ENCODE results near the gene TCF7L2.

The TCF7L2 gene

GRCh38 chr10:112999102-112999501, 49.1 kb downstream of the TCF7L2 start:
- no peak for DNase-seq (ENCODE audit: low read depth)

DNA sequence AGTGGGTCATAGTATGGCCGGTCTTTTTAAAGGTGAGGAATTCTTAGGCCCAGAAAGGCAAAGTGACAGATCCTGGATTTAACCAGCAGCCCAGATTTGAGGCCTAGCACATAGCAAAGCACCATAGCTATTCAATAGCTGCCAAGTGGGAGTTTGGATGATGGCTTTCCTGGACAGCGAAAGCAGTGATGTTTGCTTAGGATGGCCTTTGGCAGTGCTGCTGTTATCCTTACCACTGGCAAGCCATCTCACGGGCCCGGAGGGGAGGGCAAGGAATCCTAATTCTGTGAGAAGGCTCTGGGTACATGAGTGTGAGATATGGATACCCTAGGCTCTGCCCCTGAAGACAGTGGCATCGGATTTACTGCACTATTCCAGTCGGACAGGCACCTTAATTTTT, 50.4 kb downstream of the TCF7L2 start:
- no peak for DNase-seq (ENCODE audit: low read depth)

DNA sequence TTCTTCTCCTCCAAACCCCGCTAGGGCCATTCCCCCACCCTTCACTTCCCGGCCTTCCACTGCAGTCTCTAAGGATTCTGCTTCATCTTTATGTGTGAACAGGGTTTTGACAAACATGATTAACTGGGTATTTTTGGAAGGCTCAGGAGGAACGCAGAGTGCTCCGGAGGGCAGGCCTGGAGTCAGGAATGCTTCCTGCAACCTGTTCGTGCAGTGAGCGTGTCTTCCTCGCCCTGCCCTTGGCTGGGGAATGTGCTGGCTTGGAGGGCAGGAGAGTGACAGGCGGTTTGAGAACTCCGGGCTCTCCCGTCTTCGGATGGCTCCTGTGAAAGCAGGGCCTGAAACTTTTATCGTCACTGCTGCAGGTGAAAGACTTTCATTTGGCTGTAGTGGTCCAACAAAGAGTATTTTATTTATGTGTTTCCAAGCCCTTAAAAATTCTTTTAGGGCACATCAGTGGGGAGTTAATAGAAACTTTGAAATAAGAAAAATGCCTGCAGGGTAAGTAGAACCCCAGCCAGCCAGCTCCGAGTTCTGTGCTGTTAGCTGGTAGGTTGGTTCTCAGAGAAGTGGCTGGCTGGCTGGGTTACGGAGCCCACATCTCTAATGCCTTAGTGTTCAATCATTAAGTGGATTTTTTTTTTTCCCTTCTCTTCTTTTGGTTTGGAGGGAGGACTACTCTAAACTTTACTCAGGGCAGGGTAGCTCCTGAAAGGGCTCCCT, 51.0 kb downstream of the TCF7L2 start:
- peak; percentile 68 for DNase-seq (ENCODE audit: low read depth)

GRCh38 chr10:113001599-113002448, 51.8 kb downstream of the TCF7L2 start:
- peak; percentile 36 for DNase-seq (ENCODE audit: low read depth)

DNA sequence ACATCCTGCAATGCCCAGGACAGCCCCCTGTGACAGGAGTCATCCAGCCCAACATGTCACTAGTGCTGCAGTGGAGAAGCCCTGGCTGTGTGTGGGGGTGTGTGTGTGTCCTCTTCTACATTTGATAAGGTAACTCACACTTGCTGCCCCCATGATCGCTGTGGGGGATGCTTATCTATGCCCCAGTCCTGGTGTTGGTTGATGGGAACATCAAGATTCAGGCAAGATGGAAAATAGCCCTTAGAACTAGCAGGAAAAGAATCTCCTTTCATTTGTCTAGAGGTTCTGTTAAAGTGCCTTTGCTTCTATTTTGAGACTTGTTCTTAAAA, 52.4 kb downstream of the TCF7L2 start:
- no peak for DNase-seq (ENCODE audit: low read depth)

- DNase-seq (ENCODE audit: low read depth): no peak
Measured at GRCh38 chr10:113003052-113003451, 53.0 kb downstream of the TCF7L2 start.

GRCh38 chr10:113004069-113004618, 54.1 kb downstream of the TCF7L2 start:
- DNase-seq (ENCODE audit: low read depth): no peak

DNA sequence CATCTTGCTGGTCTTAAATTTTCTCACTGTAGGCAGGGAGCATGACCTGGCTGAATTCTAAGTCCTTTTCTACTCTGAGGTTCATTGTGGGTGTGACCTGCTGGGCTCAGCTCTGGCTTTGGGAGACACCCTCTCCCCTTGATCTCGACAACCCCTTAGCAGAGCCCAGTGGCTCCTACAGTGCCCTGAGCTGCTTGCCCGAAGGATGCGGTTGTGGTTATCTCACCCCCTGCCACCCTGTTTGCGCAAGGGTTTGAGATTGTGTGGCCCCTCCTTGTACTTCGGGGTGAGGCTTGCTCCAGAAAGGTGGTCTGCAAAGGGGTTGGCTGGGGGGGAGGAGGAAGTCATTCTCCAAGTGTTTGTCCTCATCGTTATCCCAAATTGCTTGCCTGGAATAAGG, 55.3 kb downstream of the TCF7L2 start:
- no peak for DNase-seq (ENCODE audit: low read depth)

- DNase-seq (ENCODE audit: low read depth): no peak
Measured at GRCh38 chr10:113006656-113007342, 56.8 kb downstream of the TCF7L2 start.

DNA sequence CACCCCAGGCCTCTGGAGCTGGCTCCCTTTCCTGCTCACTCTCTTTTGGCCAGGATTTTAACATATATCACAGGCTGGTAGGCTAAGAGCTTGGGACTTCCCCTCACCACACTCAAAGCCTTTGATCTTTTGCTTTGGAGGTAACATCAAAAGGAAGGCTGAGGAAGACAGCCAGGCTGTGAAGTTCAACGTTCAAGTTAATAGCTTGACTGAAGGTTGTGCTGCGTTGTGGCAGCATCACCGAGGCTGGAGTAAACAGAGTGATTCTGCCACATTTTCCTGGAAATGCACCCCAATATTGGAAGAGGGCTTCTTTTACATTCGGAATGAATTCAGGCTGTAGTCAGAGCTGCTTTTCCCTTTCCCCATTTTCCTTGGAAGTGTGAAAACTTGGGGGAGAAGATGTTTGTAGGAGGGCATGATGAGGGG, 57.3 kb downstream of the TCF7L2 start:
- no peak for DNase-seq (ENCODE audit: low read depth)

- DNase-seq (ENCODE audit: low read depth): peak; percentile 59
Measured at GRCh38 chr10:113007821-113008220, 57.8 kb downstream of the TCF7L2 start.

DNA sequence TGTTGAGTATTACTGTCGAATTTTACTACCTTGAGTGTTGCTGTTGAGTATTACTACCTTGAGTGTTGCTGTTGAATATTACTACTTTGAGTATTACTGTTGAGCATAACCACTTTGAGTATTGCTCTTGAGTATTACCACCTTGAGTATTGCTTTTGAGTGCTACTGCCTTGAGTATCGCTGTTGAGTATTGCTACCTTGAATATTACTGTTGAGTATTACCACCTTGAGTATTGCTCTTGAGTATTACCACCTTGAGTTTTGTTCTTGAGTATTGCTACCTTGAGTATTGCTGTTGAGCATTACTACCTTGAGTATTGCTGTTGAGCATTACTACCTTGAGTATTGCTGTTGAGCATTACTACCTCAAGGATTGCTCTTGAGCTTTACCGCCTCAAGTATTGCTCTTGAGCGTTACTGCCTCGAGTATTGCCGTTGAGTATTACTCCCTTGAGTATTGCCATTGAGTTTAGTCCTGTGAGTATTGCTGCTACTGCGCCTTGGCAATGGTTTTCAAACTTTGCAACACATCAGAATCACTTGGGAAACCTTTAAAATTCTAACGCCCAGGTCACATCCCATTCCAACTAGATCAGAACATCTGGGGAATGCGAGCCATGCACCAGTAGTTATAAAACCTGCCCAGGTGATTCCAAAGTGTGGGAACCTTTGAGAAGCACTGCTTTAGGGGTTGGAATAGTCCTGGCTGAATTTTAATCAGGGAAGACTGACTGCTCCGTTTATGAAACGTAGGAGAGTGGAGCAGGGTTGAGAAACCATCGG, 61.7 kb downstream of the TCF7L2 start:
- DNase-seq (ENCODE audit: low read depth): no peak

GRCh38 chr10:113015201-113015600, 65.2 kb downstream of the TCF7L2 start:
- DNase-seq (ENCODE audit: low read depth): no peak

GRCh38 chr10:113017376-113017775, 67.3 kb downstream of the TCF7L2 start:
- DNase-seq (ENCODE audit: low read depth): no peak

DNA sequence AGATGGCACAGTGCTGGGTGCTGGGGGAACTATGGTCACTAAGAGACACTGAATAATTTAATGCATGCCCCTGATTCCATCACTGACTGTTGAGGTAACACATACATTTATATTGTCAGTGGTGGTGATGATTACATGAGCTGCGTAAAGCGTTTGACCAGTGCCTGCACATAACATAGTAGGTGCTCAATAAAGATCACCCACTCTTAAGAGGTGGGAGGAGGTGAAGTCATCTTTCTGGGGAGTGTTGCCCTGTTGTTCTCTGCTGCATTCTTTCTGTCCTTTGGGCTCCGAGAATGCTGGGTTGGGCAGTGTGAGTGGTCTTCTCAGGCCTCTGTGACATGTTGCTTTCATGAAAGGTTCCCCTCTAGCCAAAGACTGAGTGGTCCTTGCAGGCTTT, 68.0 kb downstream of the TCF7L2 start:
- no peak for DNase-seq (ENCODE audit: low read depth)

DNA sequence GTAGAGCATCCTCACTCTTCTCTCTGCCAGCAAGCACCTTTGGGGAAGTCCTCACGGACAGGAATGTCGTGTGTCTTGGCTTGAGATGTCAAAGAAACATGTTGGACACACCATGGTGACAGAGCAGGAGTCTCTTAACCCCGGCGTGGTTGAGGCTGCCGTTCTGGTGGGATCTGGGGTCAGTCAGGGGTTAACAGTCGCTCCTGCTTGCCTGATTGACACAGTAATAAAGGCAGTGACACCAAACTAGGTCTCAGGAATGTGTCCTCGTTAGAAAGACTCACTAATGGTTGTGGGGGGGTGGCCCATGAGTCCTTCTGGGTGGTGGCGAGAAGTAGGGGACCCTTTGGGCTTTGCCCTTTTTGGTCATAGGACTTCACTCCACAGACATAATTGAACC, 69.0 kb downstream of the TCF7L2 start:
- DNase-seq (ENCODE audit: low read depth): no peak

GRCh38 chr10:113019692-113020474, 69.8 kb downstream of the TCF7L2 start:
- no peak for DNase-seq (ENCODE audit: low read depth)

DNA sequence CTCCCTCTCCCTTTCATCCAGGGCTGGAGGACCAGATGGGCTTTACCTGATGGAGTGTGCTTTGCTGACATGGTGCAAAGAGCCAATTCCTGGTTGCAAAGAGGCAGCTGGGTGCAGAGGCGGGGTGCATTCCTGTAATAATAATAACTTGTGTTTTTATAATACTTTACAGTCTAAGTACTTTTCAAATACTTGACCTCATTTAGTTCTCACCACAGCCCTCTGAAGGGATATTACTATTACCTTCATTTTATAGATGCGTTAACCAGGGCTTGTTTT, 70.4 kb downstream of the TCF7L2 start:
- no peak for DNase-seq (ENCODE audit: low read depth)

DNA sequence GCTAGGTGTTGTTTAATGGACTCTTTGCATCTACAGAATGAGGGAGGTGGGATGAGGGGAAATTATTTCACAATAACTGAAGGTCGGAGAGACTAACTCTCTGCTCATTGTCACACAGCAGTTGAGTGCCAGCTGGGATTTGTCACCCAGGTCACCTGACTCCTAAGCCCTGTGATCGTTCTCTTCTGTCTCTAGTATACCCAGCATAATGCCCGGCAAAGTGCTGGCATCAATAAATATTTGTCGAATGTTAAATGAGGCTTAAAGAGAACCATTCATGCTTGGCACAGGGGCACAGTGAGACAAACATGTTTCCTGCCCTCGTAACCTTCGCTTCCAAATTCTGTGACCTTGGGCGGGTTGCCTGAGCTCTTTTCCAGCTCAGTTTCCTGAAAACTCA, 70.8 kb downstream of the TCF7L2 start:
- no peak for DNase-seq (ENCODE audit: low read depth)

DNA sequence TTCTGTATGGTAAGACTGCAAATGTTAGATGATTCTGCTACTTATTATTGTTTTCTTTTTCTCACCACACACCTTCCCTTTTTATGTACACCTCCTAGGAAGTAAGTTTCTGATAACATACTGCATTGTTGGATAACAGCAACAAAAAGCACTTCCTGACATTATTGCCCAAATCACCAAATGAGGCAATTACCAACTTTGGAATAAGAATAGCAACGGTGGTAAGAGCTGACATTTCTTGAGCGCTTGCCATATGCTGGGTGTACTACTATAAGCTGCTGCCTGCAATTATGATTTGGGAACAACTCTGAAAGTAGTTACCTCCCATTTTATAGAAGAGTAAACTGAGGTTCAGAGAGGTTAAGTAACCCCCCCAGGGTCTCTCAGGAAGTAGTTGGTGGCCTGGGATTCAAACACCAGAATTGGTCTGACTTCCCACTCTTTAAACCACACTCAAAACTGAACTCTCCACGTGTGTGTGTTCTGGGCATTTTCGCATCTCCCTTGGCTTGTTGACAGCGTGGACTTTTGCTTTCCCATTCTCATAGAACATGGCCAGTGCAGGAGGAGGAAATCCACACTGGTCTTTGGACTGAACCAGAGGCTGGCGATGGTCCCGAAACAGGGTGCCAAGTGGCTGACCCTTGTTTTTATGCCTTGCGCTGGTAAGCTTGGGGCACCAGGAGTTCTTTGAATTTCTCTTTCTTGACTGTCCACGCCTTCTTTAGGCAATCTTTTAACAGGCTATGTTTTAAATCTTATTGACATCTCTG, 71.4 kb downstream of the TCF7L2 start:
- no peak for DNase-seq (ENCODE audit: low read depth)

DNA sequence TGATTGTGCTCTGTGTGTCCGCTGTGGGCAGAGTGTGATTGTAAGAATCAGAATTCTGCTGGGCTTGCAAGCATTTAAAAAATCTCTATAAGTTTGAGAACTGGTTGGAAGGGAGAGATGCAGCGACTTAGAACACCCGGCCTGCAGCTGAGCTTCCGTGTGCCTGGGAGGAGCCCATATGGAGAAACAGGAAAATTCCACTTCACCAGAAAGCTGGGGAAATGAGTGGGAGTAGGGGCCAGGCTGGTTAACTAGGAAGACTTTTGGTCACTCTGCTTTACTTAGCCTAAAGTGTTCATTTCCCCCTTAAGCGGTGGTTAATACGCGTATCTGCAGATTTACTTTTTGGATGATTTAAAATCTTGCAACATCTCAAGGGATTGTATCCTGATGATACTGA, 72.2 kb downstream of the TCF7L2 start:
- no peak for DNase-seq (ENCODE audit: low read depth)
